Ectodermal cell (in vitro differentiated cells): ENCODE data around the gene ZNF135.
A peak's percentile ranks its signal among the peaks of the same experiment; 100 is the strongest.

ENCODE experiments used
- H3K27ac ChIP-seq: 2 replicates; pipeline ENCODE4 v1.7.0; 2013; ENCODE audit warnings: mild to moderate bottlenecking, low read depth, low read length; ENCODE audit not compliant: insufficient read depth, poor library complexity, severe bottlenecking
- H3K27me3 ChIP-seq: 2 replicates; pipeline ENCODE4 v1.7.0; 2013; ENCODE audit warnings: mild to moderate bottlenecking, low read length; ENCODE audit not compliant: insufficient read depth, control insufficient read depth, poor library complexity, severe bottlenecking
- H3K36me3 ChIP-seq: one replicate; pipeline ENCODE4 v1.7.0; 2013; ENCODE audit warnings: low read length; ENCODE audit not compliant: control insufficient read depth, insufficient read depth
- H3K4me1 ChIP-seq: one replicate; pipeline ENCODE4 v1.7.0; 2013; ENCODE audit warnings: low read length; ENCODE audit not compliant: control insufficient read depth, insufficient read depth
- H3K4me3 ChIP-seq: 2 replicates; pipeline ENCODE4 v1.7.0; 2013; ENCODE audit warnings: low read depth, low read length, control low read depth; ENCODE audit not compliant: insufficient read depth
- H3K9me3 ChIP-seq: 2 replicates; pipeline ENCODE4 v1.7.0; 2013; ENCODE audit warnings: mild to moderate bottlenecking, low read length, moderate library complexity; ENCODE audit not compliant: control insufficient read depth
- WGBS, 2 experiments: methylation state at CpG; one replicate each; pipeline ENCODE4 v1.1.7; 2013; ENCODE audit warnings: missing lambda C conversion rate in 2 of 2; 5-methylcytosine and 5-hydroxymethylcytosine counted together

The ZNF135 gene

GRCh38 chr19:58033741-58034476 is 25.2 kb upstream of the ZNF135 start, which contains the start of gene ZSCAN1:
Gene ZSCAN1, plus strand, starts transcription at chr19:58034025. Its CDS starts 3,812 bp downstream, at chr19:58037837.
- Histone ChIP-seq H3K27me3 (no peaks in the 10 kb centered on the region), H3K9me3 (no peaks in the 10 kb centered on the region), H3K36me3 (no peaks in the 10 kb centered on the region), H3K27ac (no peak within 1 kb of the TSS), H3K4me3 (peak within 1 kb of the TSS; percentile 40), H3K4me1 (no peaks in the 10 kb centered on the region)
- WGBS, 2 experiments: 38 to 39% methylated on average over 101 of the region's 101 CpGs

- H3K27ac ChIP-seq: no peak overlapping the region
- WGBS, 2 experiments: 40 to 42% methylated on average over 15 to 18 of the region's 20 CpGs
Observed at GRCh38 chr19:58034477-58034793, 24.6 kb upstream of the ZNF135 start.

GRCh38 chr19:58035863-58036262 is 23.2 kb upstream of the ZNF135 start:
- 76 to 81% methylated on average over 8 of the region's 8 CpGs for WGBS, 2 experiments
- Histone ChIP-seq H3K27ac (no peak overlapping the region), H3K4me3 (no peak overlapping the region), H3K27me3 (no peaks in the 10 kb centered on the region), H3K4me1 (no peaks in the 10 kb centered on the region), H3K36me3 (no peaks in the 10 kb centered on the region), H3K9me3 (no peaks in the 10 kb centered on the region)

More at GRCh38 chr19:58034477-58034793, 24.6 kb upstream of the ZNF135 start:
- Histone ChIP-seq H3K9me3 (no peaks in the 10 kb centered on the region), H3K4me3 (peak overlapping the region; percentile 40), H3K36me3 (no peaks in the 10 kb centered on the region), H3K27me3 (no peaks in the 10 kb centered on the region), H3K4me1 (no peaks in the 10 kb centered on the region)

GRCh38 chr19:58037927-58038687 is 21.0 kb upstream of the ZNF135 start:
- H3K9me3 ChIP-seq: no peaks in the 10 kb centered on the region
- H3K36me3 ChIP-seq: no peaks in the 10 kb centered on the region
- no peaks in the 10 kb centered on the region for H3K4me1 ChIP-seq
- H3K27ac ChIP-seq: no peak overlapping the region
- no peaks in the 10 kb centered on the region for H3K27me3 ChIP-seq
- no peak overlapping the region for H3K4me3 ChIP-seq
- 82 to 84% methylated on average over 44 of the region's 44 CpGs for WGBS, 2 experiments

GRCh38 chr19:58038688-58039204 is 20.3 kb upstream of the ZNF135 start:
- Histone ChIP-seq H3K4me1 (no peaks in the 10 kb centered on the region), H3K9me3 (no peaks in the 10 kb centered on the region), H3K4me3 (no peak overlapping the region), H3K36me3 (no peaks in the 10 kb centered on the region), H3K27me3 (no peaks in the 10 kb centered on the region), H3K27ac (no peak overlapping the region)
- WGBS, 2 experiments: 61 to 65% methylated on average over 8 of the region's 8 CpGs

GRCh38 chr19:58040751-58041525 is 18.1 kb upstream of the ZNF135 start:
- Histone ChIP-seq H3K27ac (no peak overlapping the region), H3K27me3 (no peaks in the 10 kb centered on the region), H3K4me1 (no peaks in the 10 kb centered on the region), H3K9me3 (no peaks in the 10 kb centered on the region), H3K36me3 (no peaks in the 10 kb centered on the region), H3K4me3 (no peak overlapping the region)
- WGBS, 2 experiments: 86 to 88% methylated on average over 21 of the region's 21 CpGs

GRCh38 chr19:58042495-58043340 is 16.4 kb upstream of the ZNF135 start:
- H3K36me3 ChIP-seq: no peaks in the 10 kb centered on the region
- no peak overlapping the region for H3K4me3 ChIP-seq
- WGBS, 2 experiments: 78 to 80% methylated on average over 54 of the region's 54 CpGs

GRCh38 chr19:58044391-58044790 is 14.7 kb upstream of the ZNF135 start:
- Histone ChIP-seq H3K4me1 (no peaks in the 10 kb centered on the region), H3K27ac (no peak overlapping the region), H3K9me3 (peaks cover 2% of the 10 kb centered on the region), H3K27me3 (no peaks in the 10 kb centered on the region), H3K4me3 (no peak overlapping the region), H3K36me3 (no peaks in the 10 kb centered on the region)
- WGBS, 2 experiments: 91 to 94% methylated on average over 41 to 42 of the region's 42 CpGs

More at GRCh38 chr19:58042495-58043340, 16.4 kb upstream of the ZNF135 start:
- no peaks in the 10 kb centered on the region for H3K27me3 ChIP-seq
- no peaks in the 10 kb centered on the region for H3K4me1 ChIP-seq
- H3K9me3 ChIP-seq: peaks cover 2% of the 10 kb centered on the region
- H3K27ac ChIP-seq: no peak overlapping the region

GRCh38 chr19:58044886-58045285 is 14.2 kb upstream of the ZNF135 start:
- no peaks in the 10 kb centered on the region for H3K27me3 ChIP-seq
- H3K36me3 ChIP-seq: no peaks in the 10 kb centered on the region
- H3K9me3 ChIP-seq: peaks cover 2% of the 10 kb centered on the region
- WGBS, 2 experiments: 91 to 93% methylated on average over 26 of the region's 26 CpGs
- no peaks in the 10 kb centered on the region for H3K4me1 ChIP-seq
- no peak overlapping the region for H3K27ac ChIP-seq
- H3K4me3 ChIP-seq: no peak overlapping the region
